Measurements from ENCODE around the gene SYNDIG1L. TPM values are rescaled to one million over a fixed set of nuclear protein-coding genes. Genes with fewer than 3 reads are reported as not detected.

Gene SYNDIG1L
- total RNA-seq, 1 experiment from 2014 or later, result 0.33 TPM

DNA sequence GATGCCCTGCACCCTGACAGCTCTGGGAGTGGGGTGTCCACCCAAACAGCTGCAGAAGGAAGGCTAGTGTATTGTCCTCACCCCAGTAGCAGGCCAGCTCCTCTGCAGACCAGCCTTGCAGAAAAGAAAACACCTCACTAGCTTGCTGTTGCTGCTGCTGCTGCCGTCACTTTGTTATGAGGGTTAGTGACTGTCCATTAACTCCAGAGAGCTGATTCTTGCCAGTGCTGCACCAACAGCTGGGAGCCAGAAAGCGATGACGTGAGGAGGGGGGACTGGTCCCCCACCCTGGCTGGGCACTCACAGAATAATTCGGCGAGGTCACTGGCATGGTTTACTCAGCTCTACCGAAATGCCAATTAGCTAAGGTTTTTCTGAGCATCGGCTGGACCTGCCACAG, 2.8 kb downstream of the SYNDIG1L start:
- H2BK5ac ChIP-seq (ENCODE audit: insufficient read length, low read length), result no peak overlapping the region
- H4K5ac ChIP-seq (ENCODE audit: insufficient read length, low read depth, low read length), result no peak overlapping the region
- no peak overlapping the region for H3K23ac ChIP-seq (ENCODE audit: insufficient read length, low read depth, low read length)
- Mint-ChIP-seq H3K9me3 (no peaks in the 10 kb centered on the region), H3K4me3 (no peak overlapping the region), H3K4me1 (peaks cover 27 to 41% of the 10 kb centered on the region in 2 experiments), H3K27ac (no peak overlapping the region), H3K36me3 (ENCODE audit: insufficient read depth in 1 of 3, low read depth in 3 of 3) (no peaks in the 10 kb centered on the region), H3K27me3 (ENCODE audit: low read depth) (peaks cover 46% of the 10 kb centered on the region)
- H3K4ac ChIP-seq (ENCODE audit: low read depth, low read length), result no peak overlapping the region
- H2BK12ac ChIP-seq (ENCODE audit: insufficient read length, low read depth, low read length), result no peak overlapping the region
- H4K20me1 ChIP-seq (ENCODE audit: control insufficient read depth, insufficient read depth, insufficient read length), result no peaks in the 10 kb centered on the region
- H3T11ph ChIP-seq (ENCODE audit: low read length), result no peak overlapping the region
- H3K79me1 ChIP-seq (ENCODE audit: insufficient read depth, low read depth, low read length, poor library complexity, severe bottlenecking), result no peaks in the 10 kb centered on the region
- no peaks in the 10 kb centered on the region; the same call in 1 of the 2 replicates for H3K27me3 ChIP-seq (ENCODE audit: insufficient read depth, low read length)
- no peak overlapping the region for H2BK20ac ChIP-seq (ENCODE audit: low read depth, low read length, poor library complexity, severe bottlenecking)
- no peak overlapping the region for H2BK15ac ChIP-seq (ENCODE audit: low read depth, low read length)
- no peak overlapping the region for H3K9ac ChIP-seq (ENCODE audit: extremely low read depth, insufficient read length, low read length)
- H2AK5ac ChIP-seq (ENCODE audit: insufficient read length, low read length), result no peak overlapping the region
- no peak overlapping the region for H4K8ac ChIP-seq (replicated peaks; ENCODE audit: insufficient read length, low read depth, low read length)
- no peak overlapping the region for H3K56ac ChIP-seq (ENCODE audit: insufficient read length, low read depth, low read length)
- H3K27ac ChIP-seq (ENCODE audit: insufficient read length, low read depth, low read length), result no peak overlapping the region
- H4K91ac ChIP-seq (ENCODE audit: insufficient read length, low read depth, low read length), result no peak overlapping the region
- H2AFZ ChIP-seq (ENCODE audit: low read length), result no peak overlapping the region
- TF ChIP-seq, protein P1, sequence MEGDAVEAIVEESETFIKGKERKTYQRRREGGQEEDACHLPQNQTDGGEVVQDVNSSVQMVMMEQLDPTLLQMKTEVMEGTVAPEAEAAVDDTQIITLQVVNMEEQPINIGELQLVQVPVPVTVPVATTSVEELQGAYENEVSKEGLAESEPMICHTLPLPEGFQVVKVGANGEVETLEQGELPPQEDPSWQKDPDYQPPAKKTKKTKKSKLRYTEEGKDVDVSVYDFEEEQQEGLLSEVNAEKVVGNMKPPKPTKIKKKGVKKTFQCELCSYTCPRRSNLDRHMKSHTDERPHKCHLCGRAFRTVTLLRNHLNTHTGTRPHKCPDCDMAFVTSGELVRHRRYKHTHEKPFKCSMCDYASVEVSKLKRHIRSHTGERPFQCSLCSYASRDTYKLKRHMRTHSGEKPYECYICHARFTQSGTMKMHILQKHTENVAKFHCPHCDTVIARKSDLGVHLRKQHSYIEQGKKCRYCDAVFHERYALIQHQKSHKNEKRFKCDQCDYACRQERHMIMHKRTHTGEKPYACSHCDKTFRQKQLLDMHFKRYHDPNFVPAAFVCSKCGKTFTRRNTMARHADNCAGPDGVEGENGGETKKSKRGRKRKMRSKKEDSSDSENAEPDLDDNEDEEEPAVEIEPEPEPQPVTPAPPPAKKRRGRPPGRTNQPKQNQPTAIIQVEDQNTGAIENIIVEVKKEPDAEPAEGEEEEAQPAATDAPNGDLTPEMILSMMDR (conservative IDR thresholded peaks at IDR 0.05), result no peak
- no peaks in the 10 kb centered on the region for H3K9me3 ChIP-seq (ENCODE audit: control insufficient read depth, low read depth, low read length)
- H3K23me2 ChIP-seq (ENCODE audit: insufficient read length, low read depth, low read length, poor library complexity, severe bottlenecking), result peaks cover 4% of the 10 kb centered on the region
- H3K14ac ChIP-seq (ENCODE audit: insufficient read depth, low read length), result no peak overlapping the region
- no peaks in the 10 kb centered on the region for H3K79me2 ChIP-seq (ENCODE audit: insufficient read depth, low read length)
- peaks cover 5% of the 10 kb centered on the region; the same call in 1 of the 2 replicates for H3K4me1 ChIP-seq (ENCODE audit: insufficient read depth, low read length)
- no peak overlapping the region for H3K18ac ChIP-seq (ENCODE audit: insufficient read length, low read depth, low read length)
- DNase-seq, result no peak
- H2BK120ac ChIP-seq (ENCODE audit: low read depth, low read length, poor library complexity, severe bottlenecking), result no peak overlapping the region
- WGBS (ENCODE audit: extremely low coverage, insufficient read length, low lambda C conversion rate), result no CpG with 5 or more reads among the region's 7 CpGs
- no peak overlapping the region for H3K4me2 ChIP-seq (ENCODE audit: insufficient read depth, insufficient read length, low read length)
